HepG2 (cell line): ENCODE data around the gene FMNL2. TPM values are rescaled to one million over a fixed set of nuclear protein-coding genes. Genes with fewer than 3 reads are reported as not detected.

Experiments
- DNMT3B ChIP-seq: conservative IDR thresholded peaks from 2 replicates; pipeline ENCODE4 v1.6.1; 2016; ENCODE audit warnings: missing biosample characterization, control low read depth
- ERF ChIP-seq: IDR thresholded peaks from 2 replicates; pipeline ENCODE4 v1.6.1; 2018; ENCODE audit warnings: missing biosample characterization, missing genetic modification reagents
- GFI1 ChIP-seq: sonication (generic); formaldehyde crosslinking; IDR thresholded peaks from 2 replicates; pipeline ENCODE4 v1.5.0; 2020; ENCODE audit warnings: missing genetic modification reagents, mild to moderate bottlenecking, borderline replicate concordance
- HDAC1 ChIP-seq: sonication (generic); formaldehyde crosslinking; IDR thresholded peaks from 2 replicates; pipeline ENCODE4 v1.5.1; 2020; ENCODE audit warnings: mild to moderate bottlenecking, missing genetic modification reagents
- JARID2 ChIP-seq: sonication (generic); formaldehyde crosslinking; IDR thresholded peaks from 2 replicates; pipeline ENCODE4 v1.8.1; 2023; ENCODE audit warnings: missing genetic modification reagents, inconsistent platforms; ENCODE audit not compliant: insufficient replicate concordance
- RCOR2 ChIP-seq: IDR thresholded peaks from 2 replicates; pipeline ENCODE4 v1.6.1; 2016; ENCODE audit warnings: missing biosample characterization, missing genetic modification reagents
- RELA ChIP-seq: sonication (generic); formaldehyde crosslinking; IDR thresholded peaks from 2 replicates; pipeline ENCODE4 v1.4.0; 2020; ENCODE audit warnings: missing genetic modification reagents
- SNAI1 ChIP-seq: sonication (generic); formaldehyde crosslinking; IDR thresholded peaks from 2 replicates; pipeline ENCODE4 v1.5.0; 2020; ENCODE audit warnings: mild to moderate bottlenecking, missing genetic modification reagents, borderline replicate concordance
- TBP ChIP-seq: sonication (generic); formaldehyde crosslinking; IDR thresholded peaks from 2 replicates; pipeline ENCODE4 v1.5.0; 2020; ENCODE audit warnings: missing genetic modification reagents
- ZEB1 ChIP-seq: IDR thresholded peaks from 2 replicates; pipeline ENCODE4 v1.6.1; 2012; ENCODE audit warnings: mild to moderate bottlenecking, low read depth, inconsistent platforms; ENCODE audit not compliant: insufficient replicate concordance
- ZFY ChIP-seq: sonication (generic); formaldehyde crosslinking; IDR thresholded peaks from 2 replicates; pipeline ENCODE4 v1.4.0; 2020; ENCODE audit warnings: missing genetic modification reagents
- ZNF264 ChIP-seq: sonication (generic); formaldehyde crosslinking; IDR thresholded peaks from 2 replicates; pipeline ENCODE4 v1.4.0; 2020; ENCODE audit warnings: missing genetic modification reagents
- ZNF792 ChIP-seq: IDR thresholded peaks from 2 replicates; pipeline ENCODE4 v1.6.1; 2016
- polyA plus RNA-seq, 8 experiments: library from polyadenylated mRNA; depleted of rRNA in 3 of 8; stranded (reverse) in 7 of 8; unstranded in 1 of 8; fragments of >200 nt; fragmentation: Illumina TruSeq in 4 of 8; extraction: Trizol in 4 of 8; gene quantifications; 2 replicates each; pipeline versions ENCODE4 v1.2.1 to v1.2.3, GENCODE V29; 2011 to 2016; ENCODE audit warnings: low read depth in 4 of 8, missing spikeins in 1 of 8, mixed read lengths in 1 of 8; ENCODE audit not compliant: insufficient read depth in 1 of 8
- total RNA-seq, 5 experiments: library from RNA; depleted of rRNA; stranded (reverse); fragments of >200 nt; fragmentation: Illumina TruSeq; extraction: Trizol; gene quantifications; 2 replicates each; pipeline ENCODE4 v1.2.3, GENCODE V29; 2016; ENCODE audit warnings: low read depth in 1 of 5
- TF ChIP-seq, protein P1 (sequence below): IDR thresholded peaks from 2 replicates; pipeline ENCODE4 v1.6.1; 2016; ENCODE audit warnings: low read depth, borderline replicate concordance
- TF ChIP-seq, protein P2 (sequence below), 2 experiments: sonication (generic) in 1 of 2; formaldehyde crosslinking in 1 of 2; IDR thresholded peaks; 2 replicates each; pipeline versions ENCODE4 v1.4.0 to v1.6.1; 2016 to 2020; ENCODE audit warnings: borderline replicate concordance in 1 of 2, low read depth in 1 of 2, mild to moderate bottlenecking in 1 of 2, missing genetic modification reagents in 1 of 2
- TF ChIP-seq, protein P3 (sequence below): sonication (generic); formaldehyde crosslinking; IDR thresholded peaks from 2 replicates; pipeline ENCODE4 v1.8.1; 2023; ENCODE audit warnings: mild to moderate bottlenecking, moderate library complexity, missing genetic modification reagents
- TF ChIP-seq, protein P4 (sequence below): sonication (generic); formaldehyde crosslinking; IDR thresholded peaks from 2 replicates; pipeline ENCODE4 v1.8.1; 2023; ENCODE audit warnings: mild to moderate bottlenecking, missing genetic modification reagents, borderline replicate concordance
- TF ChIP-seq, protein P5 (sequence below): sonication (generic); formaldehyde crosslinking; IDR thresholded peaks from 2 replicates; pipeline ENCODE4 v1.5.1; 2020; ENCODE audit warnings: missing genetic modification reagents, mild to moderate bottlenecking, borderline replicate concordance

FMNL2 gene
- total and polyA plus RNA-seq, 2 of the 13 experiments (the other 11 are each of a cell fraction or from before 2014, with no cell fraction given): 66.5 to 67.7 TPM

DNA sequence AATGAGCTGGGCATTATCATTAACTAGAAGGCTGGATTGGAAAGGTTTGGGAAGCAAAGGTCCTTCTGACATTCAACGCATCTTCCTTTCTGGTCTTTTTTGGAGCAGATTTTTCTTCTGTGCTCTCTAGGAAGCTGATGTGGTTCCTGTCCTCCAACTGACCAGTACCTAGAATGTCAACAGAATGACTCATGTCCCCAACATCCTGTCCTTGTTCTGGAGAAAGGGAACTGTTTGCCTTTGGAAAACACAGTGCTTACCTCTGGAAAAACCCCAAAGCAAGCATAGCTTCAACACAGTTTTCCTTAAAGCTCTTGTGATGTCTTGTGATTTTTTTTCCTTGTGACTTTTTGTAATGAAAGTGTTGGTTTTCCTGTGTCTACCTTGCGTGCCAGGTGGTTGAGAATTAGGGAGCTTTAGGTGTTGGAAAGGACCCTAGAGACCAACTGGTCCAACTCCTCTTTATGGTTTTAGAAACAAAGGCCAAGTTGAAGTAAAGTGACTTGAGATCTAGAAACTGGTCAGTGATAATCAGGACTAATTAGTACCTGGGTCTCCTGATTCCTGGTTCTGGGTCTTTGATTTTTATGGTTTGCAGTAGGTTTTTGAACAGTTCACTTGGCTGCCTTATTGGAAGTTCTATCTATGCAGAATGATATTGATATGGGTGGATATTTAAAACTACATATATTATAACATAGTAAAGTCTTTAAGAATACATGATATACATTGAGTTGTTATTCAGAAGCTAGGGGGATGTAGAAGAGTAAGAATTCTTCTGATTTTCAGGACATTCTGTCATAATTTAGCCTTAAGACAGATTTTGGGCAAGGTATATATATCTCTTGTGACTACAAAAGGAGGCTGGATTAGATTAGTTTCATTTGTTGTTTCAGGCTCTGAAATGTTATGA is 70.5 kb downstream of the FMNL2 start (continued):
- TF ChIP-seq RCOR2 (CRISPR knock-in tag) (peak; percentile 100), GFI1 (CRISPR knock-in tag) (peak; percentile 66), ZNF792 (peak; percentile 77; the same call in 1 of the 2 replicates), DNMT3B (CRISPR knock-in tag) (0 out of 2 replicates have a peak, but pooled peaks have one; percentile 55), RELA (CRISPR knock-in tag) (no peak), ZFY (no peak), ZEB1 (peak; percentile 70), HDAC1 (CRISPR knock-in tag) (peak; percentile 91), TBP (CRISPR knock-in tag) (no peak), ERF (CRISPR knock-in tag) (peak; percentile 98), SNAI1 (CRISPR knock-in tag) (no peak), JARID2 (no peak), ZNF264 (CRISPR knock-in tag) (no peak)
- TF ChIP-seq, protein P1, sequence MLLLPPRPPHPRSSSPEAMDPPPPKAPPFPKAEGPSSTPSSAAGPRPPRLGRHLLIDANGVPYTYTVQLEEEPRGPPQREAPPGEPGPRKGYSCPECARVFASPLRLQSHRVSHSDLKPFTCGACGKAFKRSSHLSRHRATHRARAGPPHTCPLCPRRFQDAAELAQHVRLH (CRISPR knock-in tag): peak; percentile 86; the same call in 1 of the 2 replicates
- TF ChIP-seq, protein P2, sequence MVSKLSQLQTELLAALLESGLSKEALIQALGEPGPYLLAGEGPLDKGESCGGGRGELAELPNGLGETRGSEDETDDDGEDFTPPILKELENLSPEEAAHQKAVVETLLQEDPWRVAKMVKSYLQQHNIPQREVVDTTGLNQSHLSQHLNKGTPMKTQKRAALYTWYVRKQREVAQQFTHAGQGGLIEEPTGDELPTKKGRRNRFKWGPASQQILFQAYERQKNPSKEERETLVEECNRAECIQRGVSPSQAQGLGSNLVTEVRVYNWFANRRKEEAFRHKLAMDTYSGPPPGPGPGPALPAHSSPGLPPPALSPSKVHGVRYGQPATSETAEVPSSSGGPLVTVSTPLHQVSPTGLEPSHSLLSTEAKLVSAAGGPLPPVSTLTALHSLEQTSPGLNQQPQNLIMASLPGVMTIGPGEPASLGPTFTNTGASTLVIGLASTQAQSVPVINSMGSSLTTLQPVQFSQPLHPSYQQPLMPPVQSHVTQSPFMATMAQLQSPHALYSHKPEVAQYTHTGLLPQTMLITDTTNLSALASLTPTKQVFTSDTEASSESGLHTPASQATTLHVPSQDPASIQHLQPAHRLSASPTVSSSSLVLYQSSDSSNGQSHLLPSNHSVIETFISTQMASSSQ (IDR thresholded peaks at IDR 0.05; ENCODE audit: low read depth): peak; percentile 60
- TF ChIP-seq, protein P2 (CRISPR knock-in tag; IDR thresholded peaks at IDR 0.05; ENCODE audit: borderline replicate concordance): peak; percentile 86; the same call in 1 of the 2 replicates
- TF ChIP-seq, protein P3, sequence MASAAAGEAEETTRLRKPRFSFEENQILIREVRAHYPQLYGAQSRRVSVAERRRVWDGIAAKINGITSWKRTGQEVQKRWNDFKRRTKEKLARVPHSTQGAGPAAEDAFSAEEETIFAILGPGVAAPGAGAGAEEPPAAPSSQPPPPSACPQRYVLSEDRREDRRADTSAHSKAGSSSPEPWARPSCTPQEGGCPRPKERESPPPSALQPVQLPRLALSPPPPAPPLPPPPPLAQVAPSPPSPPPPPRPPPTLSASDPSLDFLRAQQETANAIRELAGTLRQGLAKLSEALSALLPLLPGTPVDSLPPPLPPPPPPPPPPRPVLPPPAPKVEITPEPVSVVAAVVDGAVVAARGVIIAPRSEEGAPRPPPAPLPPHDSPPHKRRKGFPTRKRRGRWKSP (CRISPR knock-in tag): peak; percentile 82; the same call in 1 of the 2 replicates
- TF ChIP-seq, protein P4, sequence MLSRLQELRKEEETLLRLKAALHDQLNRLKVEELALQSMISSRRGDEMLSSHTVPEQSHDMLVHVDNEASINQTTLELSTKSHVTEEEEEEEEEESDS (CRISPR knock-in tag): no peak
- TF ChIP-seq, protein P5, sequence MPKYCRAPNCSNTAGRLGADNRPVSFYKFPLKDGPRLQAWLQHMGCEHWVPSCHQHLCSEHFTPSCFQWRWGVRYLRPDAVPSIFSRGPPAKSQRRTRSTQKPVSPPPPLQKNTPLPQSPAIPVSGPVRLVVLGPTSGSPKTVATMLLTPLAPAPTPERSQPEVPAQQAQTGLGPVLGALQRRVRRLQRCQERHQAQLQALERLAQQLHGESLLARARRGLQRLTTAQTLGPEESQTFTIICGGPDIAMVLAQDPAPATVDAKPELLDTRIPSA (CRISPR knock-in tag): no peak
